ENCODE data around the gene MADD. TPM values are rescaled to one million over a fixed set of nuclear protein-coding genes. Genes with fewer than 3 reads are reported as not detected.
A peak's percentile ranks its signal among the peaks of the same experiment; 100 is the strongest.

The MADD gene
- total and polyA plus RNA-seq, 2 donors (not counting 3 experiments of a cell fraction or from before 2014, with no cell fraction given): 35.3 to 36.8 TPM

- Histone ChIP-seq H3K4me1 (ENCODE audit: control insufficient read depth, extremely low read depth, insufficient read depth, low read length) (peaks cover 15% of the 10 kb centered on the region), H3K4me2 (ENCODE audit: insufficient read depth, low read length) (no peak overlapping the region), H3K9me1 (replicated peaks; ENCODE audit: control insufficient read depth, extremely low read depth, insufficient read depth, low read length) (no peaks in the 10 kb centered on the region), H3K9ac (replicated peaks; ENCODE audit: extremely low read depth, insufficient read depth, low read length) (no peak overlapping the region), H3K4me3 (replicated peaks in 1 of 3; ENCODE audit: insufficient read depth in 1 of 3, low read depth in 1 of 3, low read length in 3 of 3) (no peak overlapping the region), H4K20me1 (replicated peaks; ENCODE audit: control insufficient read depth, extremely low read depth, insufficient read depth, low read length) (no peaks in the 10 kb centered on the region), H3K36me3 (ENCODE audit: control insufficient read depth in 2 of 2, extremely low read depth in 1 of 2, insufficient read depth in 2 of 2, low read length in 2 of 2) (peaks cover 18 to 26% of the 10 kb centered on the region in 2 experiments), H3K27me3 (ENCODE audit: control insufficient read depth in 2 of 2, insufficient read depth in 2 of 2, low read length in 2 of 2) (no peaks in the 10 kb centered on the region), H2AFZ (ENCODE audit: low read depth, low read length) (no peak overlapping the region), H3K27ac (ENCODE audit: insufficient read depth, low read depth, low read length) (no peak overlapping the region), H3K79me2 (ENCODE audit: control insufficient read depth, insufficient read depth, low read length) (no peaks in the 10 kb centered on the region), H3K9me3 (replicated peaks; ENCODE audit: control insufficient read depth, insufficient read depth, low read length) (no peaks in the 10 kb centered on the region)
- TF ChIP-seq POLR2A (IDR thresholded peaks at IDR 0.05; ENCODE audit: low read depth, low read length): no peak
- DNase-seq (ENCODE audit: low read depth, low spot score) (no peak), FAIRE-seq (no peak)
- no TSS peak for BruUV-seq (replicated peaks)
- intact Hi-C loops (cut with micrococcal nuclease): no loop called here
- dilution Hi-C loops (cut with MboI; ENCODE audit: extremely low pct_ligation_motif_present, low sequenced_read_pairs): no loop called here
- ChIA-PET POLR2A (interaction anchor here (0.8 to 1.4 kb wide), 2 partner anchors 13 to 14 kb away, joined by 3 read pairs; partner anchors contain the start of gene ACP2), CTCF (interaction anchor here (1.2 to 5.8 kb wide), 8 partner anchors 10 to 120 kb away, joined by 3 to 63 read pairs (median 12); partner anchors contain the start of genes ACP2 and NR1H3)
Observed at GRCh38 chr11:47235163-47235562, 34.8 kb upstream of the MADD start.

GRCh38 chr11:47236482-47236881 is 33.5 kb upstream of the MADD start:
- Histone ChIP-seq H3K27ac (ENCODE audit: insufficient read depth, low read depth, low read length) (no peak overlapping the region), H3K4me1 (ENCODE audit: control insufficient read depth, extremely low read depth, insufficient read depth, low read length) (peaks cover 15% of the 10 kb centered on the region), H3K27me3 (ENCODE audit: control insufficient read depth in 2 of 2, insufficient read depth in 2 of 2, low read length in 2 of 2) (no peaks in the 10 kb centered on the region), H3K36me3 (ENCODE audit: control insufficient read depth in 2 of 2, extremely low read depth in 1 of 2, insufficient read depth in 2 of 2, low read length in 2 of 2) (peaks cover 18 to 28% of the 10 kb centered on the region in 2 experiments), H4K20me1 (replicated peaks; ENCODE audit: control insufficient read depth, extremely low read depth, insufficient read depth, low read length) (no peaks in the 10 kb centered on the region), H3K79me2 (ENCODE audit: control insufficient read depth, insufficient read depth, low read length) (no peaks in the 10 kb centered on the region), H3K9me3 (replicated peaks; ENCODE audit: control insufficient read depth, insufficient read depth, low read length) (no peaks in the 10 kb centered on the region), H3K9me1 (replicated peaks; ENCODE audit: control insufficient read depth, extremely low read depth, insufficient read depth, low read length) (no peaks in the 10 kb centered on the region), H3K4me2 (ENCODE audit: insufficient read depth, low read length) (peak overlapping the region; percentile 13), H3K4me3 (replicated peaks in 1 of 3; ENCODE audit: insufficient read depth in 1 of 3, low read depth in 1 of 3, low read length in 3 of 3) (no peak overlapping the region), H2AFZ (ENCODE audit: low read depth, low read length) (no peak overlapping the region), H3K9ac (replicated peaks; ENCODE audit: extremely low read depth, insufficient read depth, low read length) (no peak overlapping the region)
- DNase-seq (ENCODE audit: low read depth, low spot score) (peak; percentile 43), FAIRE-seq (no peak)
- ChIA-PET POLR2A (interaction anchor here (0.9 kb wide), 1 partner anchor 12 kb away, joined by 3 read pairs; the partner anchor contains the start of gene ACP2), CTCF (interaction anchor here (1.3 to 5.8 kb wide), 4 partner anchors 11 to 119 kb away, joined by 3 to 63 read pairs (median 16); partner anchors contain the start of gene NR1H3)
- TF ChIP-seq JUN (IDR thresholded peaks at IDR 0.05; ENCODE audit: borderline replicate concordance, insufficient read depth, insufficient read length, low read depth) (no peak), POLR2AphosphoS5 (IDR thresholded peaks at IDR 0.05; ENCODE audit: insufficient read depth, low read depth, low read length) (peak; percentile 20)
- intact Hi-C loops (cut with micrococcal nuclease): no loop called here
- dilution Hi-C loops (cut with MboI; ENCODE audit: extremely low pct_ligation_motif_present, low sequenced_read_pairs): no loop called here
- BruUV-seq (replicated peaks): TSS peak; percentile 4

Data from endothelial cell of umbilical vein (primary cell).